Stimulated activated CD8-positive, alpha-beta memory T cell treated with anti-CD3 and anti-CD28 coated beads, Interleukin-12 subunit alpha, Interleukin-12 subunit beta, amount 100 ng/mL, for 24 hours (primary cell): ENCODE results near the gene DCDC2C.

Source experiments
- DNase-seq: peaks from one replicate; pipeline ENCODE4 v3.0.0-alpha.2; 2020; ENCODE audit errors: extremely low read depth

DCDC2C gene

GRCh38 chr2:3743951-3744555 lies 40.7 kb downstream of the DCDC2C start:
- DNase-seq, result no peak

GRCh38 chr2:3745920-3746319 lies 42.5 kb downstream of the DCDC2C start:
- no peak for DNase-seq

DNA sequence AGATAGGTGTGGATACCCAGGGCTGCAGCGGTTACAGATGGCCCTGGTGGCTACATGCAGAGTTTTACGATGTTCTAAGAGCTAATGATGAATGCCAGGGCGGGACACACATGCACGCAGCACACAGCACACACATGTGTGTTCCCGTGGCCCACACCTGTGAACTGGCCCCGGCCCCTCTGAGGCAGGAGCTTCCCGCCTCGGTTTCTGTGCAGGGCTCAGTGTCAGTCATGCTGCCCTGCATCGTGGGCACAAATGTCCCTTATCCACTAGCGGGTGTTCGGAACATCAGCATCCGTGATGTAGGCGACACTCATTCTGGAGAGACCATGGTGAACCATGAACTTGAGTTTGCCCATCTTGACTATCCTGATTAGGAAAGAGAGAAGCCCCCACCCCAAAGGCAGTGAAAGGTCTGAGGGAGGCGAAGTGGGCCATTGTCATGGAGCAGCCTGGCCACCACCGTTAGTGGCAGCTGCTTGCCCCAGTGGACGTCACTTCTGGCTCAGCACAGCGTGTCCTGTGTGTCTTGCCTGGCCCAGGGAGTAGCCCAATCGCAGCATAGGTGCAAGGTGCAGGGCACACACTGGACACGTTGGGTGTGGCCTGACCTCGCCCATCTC lies 43.8 kb downstream of the DCDC2C start:
- DNase-seq, result no peak

GRCh38 chr2:3747826-3748225 lies 44.5 kb downstream of the DCDC2C start:
- DNase-seq, result no peak

DNA sequence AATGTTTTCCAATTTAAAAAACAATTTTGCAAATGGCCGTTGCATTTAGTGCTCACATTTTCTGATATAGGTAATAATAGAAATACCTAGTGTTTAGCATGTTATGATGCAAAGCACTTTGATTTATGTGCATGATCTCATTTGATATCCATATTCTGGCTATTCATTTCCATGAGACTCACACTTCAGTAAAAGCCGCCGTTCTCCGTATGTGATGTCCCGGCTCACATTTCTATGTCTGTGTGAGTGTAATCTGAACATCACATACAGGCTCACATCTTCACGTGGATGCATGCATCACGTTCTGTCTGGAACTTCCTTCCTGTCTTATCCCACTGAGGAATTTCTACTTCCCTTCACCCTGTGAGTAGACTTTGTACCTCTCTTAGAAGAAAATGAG lies 45.8 kb downstream of the DCDC2C start:
- DNase-seq, result no peak

DNA sequence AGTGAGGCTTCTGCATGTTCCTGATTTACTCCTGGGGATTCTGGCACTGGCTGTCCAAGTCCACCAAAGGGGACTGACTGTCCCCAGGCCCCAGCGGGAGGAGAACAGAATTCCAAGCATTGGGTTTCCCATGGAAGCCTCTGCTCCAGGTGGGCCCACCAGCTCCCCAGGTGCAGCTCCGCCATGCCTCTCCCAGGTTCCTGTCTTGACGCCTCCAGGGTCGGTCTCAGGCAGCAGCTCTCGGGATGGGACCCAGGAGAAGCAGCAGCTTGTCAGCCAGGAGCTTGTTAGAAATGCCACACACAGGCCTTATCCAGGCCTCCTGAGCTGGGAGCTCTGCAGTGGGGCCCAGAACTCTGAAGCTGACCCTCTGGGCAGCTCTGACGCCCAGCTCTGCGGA lies 47.9 kb downstream of the DCDC2C start:
- no peak for DNase-seq

DNA sequence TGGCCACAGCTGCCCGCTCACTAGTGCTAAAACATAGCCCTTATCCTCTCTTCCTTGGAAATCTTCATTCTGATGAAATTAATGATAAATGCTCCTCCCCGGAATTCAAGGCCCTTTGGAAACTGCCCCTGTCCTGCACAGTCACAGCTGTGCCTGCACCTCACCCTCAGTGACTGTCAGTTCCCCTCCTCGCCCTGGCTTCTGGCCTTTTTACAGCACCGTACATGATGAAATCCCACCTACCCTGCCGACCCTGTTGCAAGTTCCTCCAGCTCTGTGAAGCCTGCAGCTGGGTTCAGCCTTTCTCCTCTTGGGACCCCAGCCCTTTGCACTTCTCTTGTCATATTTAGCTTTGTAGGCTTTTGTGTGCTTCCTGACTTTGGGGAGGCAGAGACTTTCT lies 48.4 kb downstream of the DCDC2C start:
- DNase-seq, result no peak

DNA sequence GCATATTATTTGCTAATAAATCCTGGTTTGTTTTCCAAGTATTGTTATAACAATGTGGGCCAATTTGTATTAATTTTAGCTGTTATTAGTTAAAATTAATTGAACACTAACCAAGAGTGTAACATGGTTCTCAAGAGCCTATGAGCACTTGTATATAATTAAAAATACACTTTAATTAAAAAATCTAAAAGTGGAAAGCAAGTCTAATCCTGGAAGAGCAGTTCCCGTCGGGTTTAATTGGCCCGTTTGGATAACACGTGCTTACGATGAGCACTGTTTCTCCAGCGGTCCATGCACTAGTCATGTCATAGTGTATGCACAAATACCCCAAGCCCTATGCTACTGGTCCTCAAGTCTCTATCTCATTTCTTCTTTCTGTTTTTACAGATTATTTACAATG lies 49.0 kb downstream of the DCDC2C start:
- DNase-seq, result no peak

GRCh38 chr2:3753561-3753960 lies 50.2 kb downstream of the DCDC2C start:
- DNase-seq, result no peak

GRCh38 chr2:3754280-3754679 lies 50.9 kb downstream of the DCDC2C start:
- DNase-seq, result no peak

GRCh38 chr2:3754795-3755194 lies 51.4 kb downstream of the DCDC2C start:
- DNase-seq, result no peak

GRCh38 chr2:3755277-3755676 lies 51.9 kb downstream of the DCDC2C start:
- no peak for DNase-seq

GRCh38 chr2:3756306-3756705 lies 52.9 kb downstream of the DCDC2C start:
- no peak for DNase-seq

DNA sequence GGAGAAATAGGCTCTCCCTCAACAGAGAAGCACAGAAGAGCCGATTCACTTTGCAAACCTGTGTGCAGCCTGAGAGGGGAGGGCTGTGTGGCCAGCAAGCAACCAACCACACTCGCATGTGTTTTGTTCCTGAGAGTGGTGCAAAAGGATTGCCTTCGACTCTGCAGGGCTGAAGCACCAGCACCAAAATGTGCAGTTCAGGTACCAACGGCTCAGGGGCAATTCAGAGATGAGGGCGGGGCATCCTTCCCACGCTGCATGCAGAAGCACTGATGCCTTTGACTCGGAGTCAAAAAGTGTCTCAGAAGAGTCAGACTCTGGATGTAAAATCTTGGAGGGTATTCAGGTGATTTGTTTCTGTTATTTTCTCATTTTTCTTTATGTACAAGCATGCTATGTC lies 55.5 kb downstream of the DCDC2C start:
- DNase-seq, result no peak

DNA sequence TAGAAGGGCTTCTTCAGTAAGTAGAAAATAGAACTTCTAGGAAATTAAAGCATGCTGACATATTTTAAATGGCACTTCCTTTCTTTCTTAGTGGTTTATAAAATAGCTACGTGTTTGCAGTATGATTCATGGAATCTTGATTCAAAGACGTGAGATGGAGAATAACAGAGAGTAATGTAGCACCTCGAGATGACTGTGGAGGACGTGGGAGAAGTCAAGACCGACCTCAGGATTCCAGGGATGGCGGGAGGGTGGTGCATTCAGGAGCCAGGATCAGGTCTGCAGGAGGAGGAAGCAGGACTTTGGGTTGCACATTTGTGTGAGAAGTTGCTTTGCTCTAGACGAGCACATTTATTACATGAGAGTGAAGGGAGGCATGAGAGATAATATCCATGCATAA lies 56.0 kb downstream of the DCDC2C start:
- no peak for DNase-seq

GRCh38 chr2:3759761-3760160 lies 56.4 kb downstream of the DCDC2C start:
- DNase-seq, result no peak

- no peak for DNase-seq
Observed at GRCh38 chr2:3761272-3761671, 57.9 kb downstream of the DCDC2C start.

DNA sequence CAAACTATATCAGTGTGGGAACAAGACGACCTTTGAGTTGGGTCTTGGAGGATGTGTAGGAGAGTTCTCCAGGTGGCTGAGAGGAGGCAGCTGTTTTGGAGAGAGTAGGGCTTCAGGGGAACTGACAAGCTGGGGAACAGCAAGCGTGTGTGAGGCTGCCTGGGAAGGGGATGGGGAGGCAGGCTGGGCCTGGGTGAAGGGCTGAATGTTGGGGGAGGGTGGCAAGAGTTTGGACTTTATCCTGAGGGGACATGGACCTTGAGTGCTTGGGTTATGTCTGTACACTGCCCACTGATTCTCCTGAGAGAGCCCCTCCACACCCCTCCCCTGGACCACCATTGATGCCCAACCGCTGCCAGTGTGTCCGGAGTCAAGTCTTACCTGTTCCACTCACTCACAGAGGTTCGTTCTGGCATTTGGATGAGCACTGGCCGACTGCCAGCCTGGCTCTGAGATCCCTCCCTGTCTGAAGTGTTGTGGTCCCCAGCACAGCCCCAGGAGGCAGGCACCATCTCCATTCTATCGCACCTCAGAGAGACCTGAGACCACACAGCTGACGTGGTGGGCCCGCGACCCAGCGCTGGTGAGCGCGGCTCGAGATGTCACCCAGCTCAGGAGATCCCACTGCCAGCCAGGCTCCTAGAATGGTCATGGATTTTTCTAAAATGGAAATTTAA lies 59.5 kb downstream of the DCDC2C start:
- no peak for DNase-seq

- DNase-seq, result no peak
Observed at GRCh38 chr2:3766824-3767223, 63.4 kb downstream of the DCDC2C start.

DNA sequence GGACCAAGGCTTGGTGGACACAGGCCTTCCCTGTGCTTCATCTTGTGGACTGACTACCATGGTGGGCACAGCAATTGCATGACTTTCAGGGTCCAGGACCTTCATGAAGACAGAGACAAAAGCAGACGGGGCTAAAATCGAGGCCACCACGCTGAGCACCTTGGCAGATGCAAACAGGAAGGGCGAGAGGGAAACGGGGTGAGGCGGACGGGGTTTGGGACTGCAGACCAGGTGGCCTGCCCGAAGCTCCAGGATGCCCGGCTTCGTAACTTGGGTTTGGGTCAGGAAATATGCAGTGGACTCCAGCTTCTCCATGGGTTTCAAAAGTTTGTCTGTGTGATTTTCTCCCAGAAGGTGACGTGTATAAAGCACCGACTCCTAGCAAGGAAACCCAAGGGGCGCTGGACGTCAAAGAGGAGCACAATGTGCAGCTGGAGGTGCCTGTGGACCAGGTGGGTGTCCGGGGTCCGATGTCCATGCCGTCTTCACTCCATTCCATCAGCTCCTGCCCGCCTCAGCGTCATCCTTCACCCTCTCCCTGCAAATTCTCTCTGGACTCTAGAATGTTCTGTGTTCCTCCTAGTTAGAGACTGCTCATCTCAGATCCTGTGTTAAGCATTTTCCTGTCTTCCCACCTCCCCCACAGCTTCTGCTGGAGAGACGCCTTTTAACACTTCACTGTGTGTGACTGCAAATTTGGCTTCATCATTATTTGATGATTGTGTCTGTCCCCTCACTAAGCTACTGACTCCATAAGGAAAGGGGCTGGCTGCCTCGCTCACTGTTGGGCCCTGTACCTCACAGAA lies 65.8 kb downstream of the DCDC2C start:
- no peak for DNase-seq

- DNase-seq, result no peak
Observed at GRCh38 chr2:3769766-3770165, 66.4 kb downstream of the DCDC2C start.

DNA sequence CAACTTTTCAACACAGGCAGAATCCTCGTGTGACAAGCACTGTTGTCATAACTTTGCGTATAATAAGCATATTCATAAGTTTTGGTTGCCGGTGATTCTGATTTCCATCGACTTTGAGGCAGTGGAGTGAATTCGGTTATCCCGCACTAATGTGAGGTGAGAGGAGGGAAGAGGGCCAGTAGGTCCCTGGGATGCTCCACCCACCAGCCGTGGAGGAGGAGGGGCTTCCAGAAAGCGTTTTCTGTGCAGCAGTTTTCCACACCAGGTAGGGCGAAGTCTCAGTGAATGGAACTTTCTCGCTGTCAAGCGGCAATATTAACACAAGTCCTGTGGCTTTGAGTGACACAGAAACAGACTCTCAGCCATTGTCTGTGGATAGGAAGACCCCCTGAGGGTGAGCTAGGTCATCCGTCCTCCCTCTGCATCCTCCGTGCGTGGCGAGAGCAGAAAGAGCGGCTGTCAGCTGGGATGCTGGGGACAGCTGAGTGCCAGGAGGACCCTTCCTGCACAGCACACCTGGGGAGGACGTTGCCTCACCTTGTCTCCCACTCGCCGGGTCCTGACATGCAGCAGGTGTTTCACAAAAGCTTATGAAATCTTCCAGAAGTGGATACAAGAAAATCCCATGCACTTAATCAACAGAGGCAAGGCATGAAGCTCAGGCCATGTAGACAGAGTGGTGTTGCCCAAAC lies 67.5 kb downstream of the DCDC2C start:
- no peak for DNase-seq
